WI38 (cell line): ENCODE measurements around the gene NELFB.

ENCODE experiments used
- H3K4me3 ChIP-seq: 2 replicates; pipeline ENCODE4 v1.5.1; 2011; ENCODE audit warnings: low read depth, mild to moderate bottlenecking, control low read depth, low read length
- CTCF ChIP-seq: IDR thresholded peaks from 2 replicates; pipeline ENCODE4 v1.5.1; 2012; ENCODE audit warnings: low read depth, mild to moderate bottlenecking, control low read depth, low read length

The NELFB gene

GRCh38 chr9:137237759-137238726, 17.1 kb upstream of the NELFB start:
- no peak for TF ChIP-seq CTCF
- H3K4me3 ChIP-seq, result no peak overlapping the region

- peak overlapping the region; percentile 67 for H3K4me3 ChIP-seq
Measured at GRCh38 chr9:137239541-137240200, 15.5 kb upstream of the NELFB start.

- TF ChIP-seq CTCF, result no peak
- peak overlapping the region; percentile 67 for H3K4me3 ChIP-seq
Measured at GRCh38 chr9:137240318-137240840, 14.7 kb upstream of the NELFB start.

GRCh38 chr9:137240841-137241489, 14.2 kb upstream of the NELFB start, which contains the start of gene TUBB4B:
TSS of gene TUBB4B (plus strand) at chr9:137241287. CDS start at chr9:137241361, 74 bp downstream.
- H3K4me3 ChIP-seq, result peak within 1 kb of the TSS; percentile 90
- TF ChIP-seq CTCF, result no peak

- no peak for TF ChIP-seq CTCF
- H3K4me3 ChIP-seq, result peak overlapping the region; percentile 90
Measured at GRCh38 chr9:137241490-137242268, 13.4 kb upstream of the NELFB start.

GRCh38 chr9:137242269-137243203, 12.6 kb upstream of the NELFB start:
- TF ChIP-seq CTCF, result no peak

GRCh38 chr9:137243266-137243625, 11.9 kb upstream of the NELFB start:
- H3K4me3 ChIP-seq, result peak overlapping the region; percentile 90; the same call in 1 of the 2 replicates

More at GRCh38 chr9:137242269-137243203, 12.6 kb upstream of the NELFB start:
- peak overlapping the region; percentile 90 for H3K4me3 ChIP-seq
